H9 (cell line): Measurements from ENCODE around the gene CREB3L2. TPM values are rescaled to one million over a fixed set of nuclear protein-coding genes. Genes with fewer than 3 reads are reported as not detected.

Source experiments
- DNase-seq: peaks from one replicate; pipeline ENCODE4 v3.0.0-alpha.2; 2017
- H2AFZ ChIP-seq: one replicate; pipeline ENCODE4 v1.6.1; 2013; ENCODE audit warnings: mild to moderate bottlenecking, low read length, control low read depth, moderate library complexity
- H2AK5ac ChIP-seq: 2 replicates; pipeline ENCODE4 v1.6.1; 2013; ENCODE audit warnings: low read length, control low read depth, mixed read lengths; ENCODE audit not compliant: insufficient read length
- H2BK120ac ChIP-seq: one replicate; pipeline ENCODE4 v1.6.1; 2013; ENCODE audit warnings: low read depth, mild to moderate bottlenecking, low read length, control low read depth, inconsistent platforms; ENCODE audit not compliant: poor library complexity, severe bottlenecking
- H2BK12ac ChIP-seq: 2 replicates; pipeline ENCODE4 v1.6.1; 2013; ENCODE audit warnings: low read length, control low read depth, mixed read lengths, low read depth; ENCODE audit not compliant: insufficient read length
- H2BK15ac ChIP-seq: 2 replicates; pipeline ENCODE4 v1.6.1; 2013; ENCODE audit warnings: low read depth, low read length, control low read depth
- H2BK20ac ChIP-seq: one replicate; pipeline ENCODE4 v1.6.1; 2013; ENCODE audit warnings: low read depth, mild to moderate bottlenecking, low read length, control low read depth, inconsistent platforms; ENCODE audit not compliant: poor library complexity, severe bottlenecking
- H2BK5ac ChIP-seq: 2 replicates; pipeline ENCODE4 v1.6.1; 2013; ENCODE audit warnings: low read length, control low read depth, mixed read lengths; ENCODE audit not compliant: insufficient read length
- H3K14ac ChIP-seq: 2 replicates; pipeline ENCODE4 v1.6.1; 2013; ENCODE audit warnings: low read length, control low read depth; ENCODE audit not compliant: insufficient read depth
- H3K18ac ChIP-seq: 2 replicates; pipeline ENCODE4 v1.6.1; 2013; ENCODE audit warnings: low read depth, mild to moderate bottlenecking, mixed read lengths, low read length, control low read depth; ENCODE audit not compliant: insufficient read length
- H3K23ac ChIP-seq: 2 replicates; pipeline ENCODE4 v1.6.1; 2013; ENCODE audit warnings: low read length, control low read depth, mixed read lengths, low read depth; ENCODE audit not compliant: insufficient read length
- H3K23me2 ChIP-seq: 2 replicates; pipeline ENCODE4 v1.6.1; 2013; ENCODE audit warnings: low read depth, mild to moderate bottlenecking, mixed read lengths, low read length, control low read depth; ENCODE audit not compliant: insufficient read length, poor library complexity, severe bottlenecking
- H3K27ac ChIP-seq: 2 replicates; pipeline ENCODE4 v1.5.1; 2013; ENCODE audit warnings: low read length, control low read depth, mixed read lengths, low read depth; ENCODE audit not compliant: insufficient read length
- H3K27me3 ChIP-seq: 2 replicates; pipeline ENCODE4 v1.6.1; 2013; ENCODE audit warnings: low read length, control low read depth, inconsistent platforms; ENCODE audit not compliant: insufficient read depth
- H3K4ac ChIP-seq: 2 replicates; pipeline ENCODE4 v1.6.1; 2013; ENCODE audit warnings: low read depth, mild to moderate bottlenecking, control low read depth, inconsistent platforms, low read length, moderate library complexity
- H3K4me1 ChIP-seq: 2 replicates; pipeline ENCODE4 v1.6.1; 2013; ENCODE audit warnings: low read length, control low read depth, inconsistent platforms; ENCODE audit not compliant: insufficient read depth
- H3K4me2 ChIP-seq: 2 replicates; pipeline ENCODE4 v1.6.1; 2013; ENCODE audit warnings: low read length, control low read depth, mixed read lengths; ENCODE audit not compliant: insufficient read length, insufficient read depth
- H3K56ac ChIP-seq: 2 replicates; pipeline ENCODE4 v1.6.1; 2013; ENCODE audit warnings: low read depth, mild to moderate bottlenecking, mixed read lengths, low read length, control low read depth; ENCODE audit not compliant: insufficient read length
- H3K79me1 ChIP-seq: 2 replicates; pipeline ENCODE4 v1.6.1; 2013; ENCODE audit warnings: low read depth, mild to moderate bottlenecking, moderate library complexity, low read length, control low read depth, inconsistent platforms; ENCODE audit not compliant: insufficient read depth, poor library complexity, severe bottlenecking
- H3K79me2 ChIP-seq: 2 replicates; pipeline ENCODE4 v1.6.1; 2013; ENCODE audit warnings: low read length, control low read depth, inconsistent platforms; ENCODE audit not compliant: insufficient read depth
- H3K9ac ChIP-seq: 2 replicates; pipeline ENCODE4 v1.6.1; 2013; ENCODE audit warnings: low read length, control low read depth, mixed read lengths; ENCODE audit not compliant: insufficient read length; ENCODE audit errors: extremely low read depth
- H3K9me3 ChIP-seq: one replicate; pipeline ENCODE4 v1.6.1; 2013; ENCODE audit warnings: low read depth, low read length, inconsistent platforms; ENCODE audit not compliant: control insufficient read depth
- H3T11ph ChIP-seq: one replicate; pipeline ENCODE4 v1.6.1; 2013; ENCODE audit warnings: mild to moderate bottlenecking, low read length, control low read depth, inconsistent platforms
- H4K20me1 ChIP-seq: one replicate; pipeline ENCODE4 v1.6.1; 2013; ENCODE audit not compliant: control insufficient read depth, insufficient read length, insufficient read depth
- H4K5ac ChIP-seq: 2 replicates; pipeline ENCODE4 v1.6.1; 2013; ENCODE audit warnings: low read depth, mild to moderate bottlenecking, mixed read lengths, low read length, control low read depth; ENCODE audit not compliant: insufficient read length
- H4K8ac ChIP-seq: replicated peaks from 2 replicates; pipeline ENCODE4 v1.6.1; 2013; ENCODE audit warnings: low read length, control low read depth, mixed read lengths, low read depth; ENCODE audit not compliant: insufficient read length
- H4K91ac ChIP-seq: 2 replicates; pipeline ENCODE4 v1.6.1; 2013; ENCODE audit warnings: low read depth, mild to moderate bottlenecking, moderate library complexity, mixed read lengths, low read length, control low read depth; ENCODE audit not compliant: insufficient read length
- H3K27ac Mint-ChIP-seq, 3 experiments: 2 replicates in 2 of 3; 3 replicates in 1 of 3; pipeline ENCODE4 v1.8.0; 2020 to 2021; ENCODE audit warnings: mixed read lengths in 3 of 3, mild to moderate bottlenecking in 1 of 3, moderate library complexity in 1 of 3
- H3K27me3 Mint-ChIP-seq: 2 replicates; pipeline ENCODE4 v1.8.0; 2021; ENCODE audit warnings: low read depth, mild to moderate bottlenecking, moderate library complexity, mixed read lengths
- H3K36me3 Mint-ChIP-seq, 3 experiments: 2 replicates in 2 of 3; 3 replicates in 1 of 3; pipeline ENCODE4 v1.8.0; 2020 to 2021; ENCODE audit warnings: low read depth in 3 of 3, mixed read lengths in 3 of 3; ENCODE audit not compliant: insufficient read depth in 1 of 3
- H3K4me1 Mint-ChIP-seq, 2 experiments: 2 replicates each; pipeline ENCODE4 v1.8.0; 2020; ENCODE audit warnings: mixed read lengths in 2 of 2
- H3K4me3 Mint-ChIP-seq, 2 experiments: 2 replicates in 1 of 2; 3 replicates in 1 of 2; pipeline ENCODE4 v1.8.0; 2020 to 2021; ENCODE audit warnings: mild to moderate bottlenecking in 2 of 2, mixed read lengths in 2 of 2, moderate library complexity in 1 of 2
- H3K9me3 Mint-ChIP-seq, 2 experiments: 2 replicates in 1 of 2; 3 replicates in 1 of 2; pipeline ENCODE4 v1.8.0; 2020; ENCODE audit warnings: mild to moderate bottlenecking in 2 of 2, mixed read lengths in 2 of 2, moderate library complexity in 1 of 2
- CTCF ChIP-seq: fragments of 200-600 bp; sonication (generic); conservative IDR thresholded peaks from 3 replicates; pipeline ENCODE4 v1.8.0; 2021; ENCODE audit warnings: antibody characterized with exemption, mild to moderate bottlenecking
- WGBS: extraction: QIAGEN DNeasy Blood & Tissue Kit; methylation state at CpG from one replicate; pipeline ENCODE4 v1.1.7; 2013; ENCODE audit warnings: missing lambda C conversion rate, low lambda C conversion rate, mixed read lengths; ENCODE audit not compliant: insufficient read length; ENCODE audit errors: extremely low coverage; 5-methylcytosine and 5-hydroxymethylcytosine counted together
- total RNA-seq: library from RNA; stranded (reverse); gene quantifications from 2 replicates; pipeline ENCODE4 v1.2.1, GENCODE V29; 2021

The CREB3L2 gene
- total RNA-seq, 1 experiment from 2014 or later = 60.7 TPM

- no CpG with 5 or more reads among the region's 6 CpGs for WGBS
- no peak overlapping the region for H3K27ac Mint-ChIP-seq
- no peak overlapping the region for H4K91ac ChIP-seq
Measured at GRCh38 chr7:137850972-137851945, 150.6 kb downstream of the CREB3L2 start.

More at GRCh38 chr7:137850972-137851945, 150.6 kb downstream of the CREB3L2 start:
- Histone ChIP-seq H3K18ac (no peak overlapping the region), H4K5ac (no peak overlapping the region), H3K23me2 (peaks cover 10% of the 10 kb centered on the region), H2AFZ (no peak overlapping the region), H2BK20ac (no peak overlapping the region), H3K4me1 (0 out of 2 replicates have a peak, but pooled peaks cover 3% of the 10 kb centered on the region), H2BK12ac (no peak overlapping the region), H3K79me1 (no peaks in the 10 kb centered on the region), H3K79me2 (no peaks in the 10 kb centered on the region), H2AK5ac (no peak overlapping the region), H3K56ac (no peak overlapping the region), H3K4me2 (no peak overlapping the region), H3K9me3 (no peaks in the 10 kb centered on the region), H3K23ac (no peak overlapping the region), H3K4ac (no peak overlapping the region), H2BK15ac (no peak overlapping the region), H3K27ac (no peak overlapping the region), H3K9ac (no peak overlapping the region), H2BK5ac (no peak overlapping the region), H4K8ac (no peak overlapping the region), H3T11ph (no peak overlapping the region), H3K14ac (no peak overlapping the region), H4K20me1 (no peaks in the 10 kb centered on the region), H3K27me3 (peaks cover 17% of the 10 kb centered on the region), H2BK120ac (no peak overlapping the region)
- Mint-ChIP-seq H3K9me3 (no peaks in the 10 kb centered on the region), H3K4me3 (no peak overlapping the region), H3K36me3 (no peaks in the 10 kb centered on the region; a peak in 1 of 7 replicates), H3K27me3 (peaks cover 37% of the 10 kb centered on the region), H3K4me1 (peaks cover 4 to 6% of the 10 kb centered on the region in 2 experiments; a peak in 2 of 4 replicates)
- TF ChIP-seq CTCF = no peak
- DNase-seq = no peak
